ENCODE data around the gene TRABD2B.

The TRABD2B gene

GRCh38 chr1:47931395-47931794 is 65.8 kb downstream of the TRABD2B start:
- no peak for DNase-seq

GRCh38 chr1:47930210-47930840 is 66.9 kb downstream of the TRABD2B start:
- DNase-seq = no peak

GRCh38 chr1:47927165-47927564 is 70.0 kb downstream of the TRABD2B start:
- no peak for DNase-seq

- no peak for DNase-seq
Observed at GRCh38 chr1:47926461-47926999, 70.7 kb downstream of the TRABD2B start.

- DNase-seq = no peak
Observed at GRCh38 chr1:47924270-47925048, 72.7 kb downstream of the TRABD2B start.

GRCh38 chr1:47921935-47922415 is 75.2 kb downstream of the TRABD2B start:
- no peak for DNase-seq

- no peak for DNase-seq
Observed at GRCh38 chr1:47919113-47919833, 77.9 kb downstream of the TRABD2B start.

- no peak for DNase-seq
Observed at GRCh38 chr1:47918257-47918867, 78.8 kb downstream of the TRABD2B start.

- no peak for DNase-seq
Observed at GRCh38 chr1:47917687-47918086, 79.5 kb downstream of the TRABD2B start.

- no peak for DNase-seq
Observed at GRCh38 chr1:47915677-47916353, 81.4 kb downstream of the TRABD2B start.

GRCh38 chr1:47914952-47915676 is 82.1 kb downstream of the TRABD2B start:
- DNase-seq = no peak

GRCh38 chr1:47914218-47914938 is 82.8 kb downstream of the TRABD2B start:
- DNase-seq = no peak

- DNase-seq = no peak
Observed at GRCh38 chr1:47913225-47913823, 83.9 kb downstream of the TRABD2B start.

GRCh38 chr1:47912756-47913155 is 84.4 kb downstream of the TRABD2B start:
- no peak for DNase-seq

GRCh38 chr1:47911892-47912291 is 85.3 kb downstream of the TRABD2B start:
- no peak for DNase-seq

GRCh38 chr1:47911424-47911823 is 85.8 kb downstream of the TRABD2B start:
- no peak for DNase-seq

GRCh38 chr1:47908258-47908657 is 88.9 kb downstream of the TRABD2B start:
- DNase-seq = no peak

- DNase-seq = no peak
Observed at GRCh38 chr1:47907177-47907528, 90.0 kb downstream of the TRABD2B start.

GRCh38 chr1:47906527-47907176 is 90.5 kb downstream of the TRABD2B start:
- DNase-seq = no peak

- DNase-seq = no peak
Observed at GRCh38 chr1:47906009-47906432, 91.2 kb downstream of the TRABD2B start.

All from activated CD4-positive, alpha-beta T cell treated with anti-CD3 and anti-CD28 coated beads for 48 hours (primary cell).